SU-DHL-6 (cell line): Measurements from ENCODE around the gene MCM8.

Source experiments
- H2AFZ ChIP-seq: fragments of 200-600 bp; sonication (generic); 2 replicates; pipeline ENCODE4 v1.6.1; 2014; ENCODE audit warnings: low read depth, mild to moderate bottlenecking, moderate library complexity, mixed read lengths, antibody characterized with exemption, low read length; ENCODE audit not compliant: severe bottlenecking
- H3F3A ChIP-seq: fragments of 200-600 bp; shearing (Covaris generic); 2 replicates; pipeline ENCODE4 v1.6.0; 2016; ENCODE audit warnings: antibody characterized with exemption, mild to moderate bottlenecking; ENCODE audit not compliant: insufficient read depth
- H3K27ac ChIP-seq: fragments of 200-600 bp; sonication (generic); 2 replicates; pipeline ENCODE4 v1.5.1; 2016; ENCODE audit warnings: low read depth, mild to moderate bottlenecking, low read length, moderate library complexity, mixed read lengths
- H3K27me3 ChIP-seq: fragments of 200-600 bp; sonication (generic), shearing (Covaris generic); 2 replicates; pipeline ENCODE4 v1.6.0; 2014; ENCODE audit warnings: mild to moderate bottlenecking, low read length
- H3K36me3 ChIP-seq: fragments of 200-600 bp; sonication (generic); 2 replicates; pipeline ENCODE4 v1.6.1; 2014; ENCODE audit warnings: mild to moderate bottlenecking, low read length, mixed read lengths
- H3K4me2 ChIP-seq: fragments of 300-600, 200-600 bp; shearing (Covaris generic), sonication (generic); 2 replicates; pipeline ENCODE4 v1.6.0; 2014; ENCODE audit warnings: low read length, low read depth, mild to moderate bottlenecking; ENCODE audit not compliant: poor library complexity, severe bottlenecking
- H3K4me3 ChIP-seq: fragments of 200-600 bp; sonication (generic); 2 replicates; pipeline ENCODE4 v1.5.1; 2014; ENCODE audit warnings: antibody characterized with exemption, low read length, mild to moderate bottlenecking, mixed read lengths; ENCODE audit not compliant: insufficient read depth, poor library complexity, severe bottlenecking
- H3K79me2 ChIP-seq: fragments of 200-600 bp; sonication (generic); 2 replicates; pipeline ENCODE4 v1.6.1; 2014; ENCODE audit warnings: mild to moderate bottlenecking, low read length, moderate library complexity; ENCODE audit not compliant: insufficient read depth
- H3K9ac ChIP-seq: fragments of 200-600 bp; sonication (generic); 2 replicates; pipeline ENCODE4 v1.7.0; 2014; ENCODE audit warnings: mild to moderate bottlenecking, low read length
- H3K9me2 ChIP-seq: fragments of 200-600 bp; sonication (generic); replicated peaks from 2 replicates; pipeline ENCODE4 v1.6.1; 2014; ENCODE audit warnings: low read length; ENCODE audit not compliant: insufficient read depth
- H3K9me3 ChIP-seq: fragments of 200-600 bp; sonication (generic); 2 replicates; pipeline ENCODE4 v1.6.1; 2014; ENCODE audit warnings: low read length, mixed read lengths; ENCODE audit not compliant: insufficient read depth
- H4K20me1 ChIP-seq: fragments of 200-600 bp; sonication (generic); 2 replicates; pipeline ENCODE4 v1.6.1; 2014; ENCODE audit warnings: low read depth, mild to moderate bottlenecking, antibody characterized with exemption, low read length, moderate library complexity, mixed read lengths
- CTCF ChIP-seq: fragments of 200-600 bp; sonication (generic); IDR thresholded peaks from one replicate; pipeline ENCODE4 v1.5.1; 2017; ENCODE audit warnings: antibody characterized with exemption, mild to moderate bottlenecking, low read length, moderate library complexity; ENCODE audit not compliant: insufficient read depth, poor library complexity, severe bottlenecking
- EZH2phosphoT487 ChIP-seq: fragments of 200-600 bp; sonication (generic), shearing (Covaris generic); conservative IDR thresholded peaks from 2 replicates; pipeline ENCODE4 v1.6.1; 2018; ENCODE audit warnings: mild to moderate bottlenecking, antibody characterized with exemption, low read length, moderate library complexity, mixed read lengths

MCM8 gene

GRCh38 chr20:5935384-5935783 lies 15.1 kb upstream of the MCM8 start:
- Histone ChIP-seq H3F3A (peaks cover 14% of the 10 kb centered on the region), H3K4me2 (no peak overlapping the region), H3K79me2 (no peaks in the 10 kb centered on the region), H2AFZ (no peak overlapping the region), H3K27me3 (no peaks in the 10 kb centered on the region), H3K9me3 (no peaks in the 10 kb centered on the region), H3K9me2 (no peaks in the 10 kb centered on the region), H3K36me3 (peaks cover 8% of the 10 kb centered on the region), H4K20me1 (no peaks in the 10 kb centered on the region), H3K9ac (no peak overlapping the region), H3K4me3 (no peak overlapping the region), H3K27ac (no peak overlapping the region)
- TF ChIP-seq EZH2phosphoT487 (no peak), CTCF (no peak)

- H3K9me2 ChIP-seq, result no peaks in the 10 kb centered on the region
- H3K9me3 ChIP-seq, result no peaks in the 10 kb centered on the region
- peaks cover 11% of the 10 kb centered on the region for H3K36me3 ChIP-seq
- H3K9ac ChIP-seq, result no peak overlapping the region
- H2AFZ ChIP-seq, result no peak overlapping the region
- H3K27ac ChIP-seq, result no peak overlapping the region
- no peak overlapping the region for H3K4me2 ChIP-seq
- H3K4me3 ChIP-seq, result no peak overlapping the region
- no peaks in the 10 kb centered on the region for H3K27me3 ChIP-seq
- TF ChIP-seq EZH2phosphoT487 (no peak), CTCF (no peak)
- H3K79me2 ChIP-seq, result no peaks in the 10 kb centered on the region
- H4K20me1 ChIP-seq, result no peaks in the 10 kb centered on the region
- H3F3A ChIP-seq, result peaks cover 14% of the 10 kb centered on the region
These were observed 14.2 kb upstream of the MCM8 start for GRCh38 chr20:5936238-5936637.

GRCh38 chr20:5938456-5939029 lies 11.9 kb upstream of the MCM8 start:
- peaks cover 32% of the 10 kb centered on the region for H3K36me3 ChIP-seq
- H3K9me2 ChIP-seq, result no peaks in the 10 kb centered on the region
- H3K9me3 ChIP-seq, result no peaks in the 10 kb centered on the region
- TF ChIP-seq EZH2phosphoT487 (no peak), CTCF (no peak)
- H2AFZ ChIP-seq, result no peak overlapping the region
- no peak overlapping the region for H3K9ac ChIP-seq
- H3K4me2 ChIP-seq, result no peak overlapping the region
- H3F3A ChIP-seq, result peaks cover 14% of the 10 kb centered on the region
- no peaks in the 10 kb centered on the region for H4K20me1 ChIP-seq
- no peaks in the 10 kb centered on the region for H3K79me2 ChIP-seq
- H3K27ac ChIP-seq, result no peak overlapping the region
- H3K27me3 ChIP-seq, result no peaks in the 10 kb centered on the region
- no peak overlapping the region for H3K4me3 ChIP-seq

- TF ChIP-seq CTCF (no peak), EZH2phosphoT487 (no peak)
- Histone ChIP-seq H3K36me3 (peaks cover 50% of the 10 kb centered on the region), H3K9ac (no peak overlapping the region), H3K9me3 (no peaks in the 10 kb centered on the region), H3K4me3 (no peak overlapping the region), H3K27ac (no peak overlapping the region), H3K79me2 (peaks cover 52% of the 10 kb centered on the region), H2AFZ (no peak overlapping the region), H3K9me2 (no peaks in the 10 kb centered on the region), H3F3A (no peaks in the 10 kb centered on the region), H3K4me2 (no peak overlapping the region), H4K20me1 (no peaks in the 10 kb centered on the region), H3K27me3 (no peaks in the 10 kb centered on the region)
These were observed 4.5 kb upstream of the MCM8 start for GRCh38 chr20:5945963-5946362.
